H1 (cell line): ENCODE data around the gene RNF32. TPM values are rescaled to one million over a fixed set of nuclear protein-coding genes. Genes with fewer than 3 reads are reported as not detected.

Experiments used
- CTCF ChIA-PET: fragments of 300-600 bp; sonication (Branson Sonifier 250); formaldehyde crosslinking; loops from one replicate; lab custom pipeline; 2021; ENCODE audit not compliant: partially characterized antibody; lab: Charles Lee
- POLR2A ChIA-PET: fragments of 300-600 bp; sonication (Branson Sonifier 250); formaldehyde crosslinking; loops from one replicate; lab custom pipeline; 2021; ENCODE audit warnings: inconsistent platforms; ENCODE audit not compliant: partially characterized antibody; lab: Charles Lee
- DNase-seq, 2 experiments: peaks; one replicate each; pipeline versions ENCODE4 v3.0.0 to v3.0.0-alpha.2; 2010 to 2022; ENCODE audit warnings: low spot score in 2 of 2, low read depth in 1 of 2, mixed read lengths in 1 of 2
- FAIRE-seq: peaks from 2 replicates; lab custom pipeline; 2011; peaks lifted over from hg19 to GRCh38; lab: Jason Lieb, UNC
- H2AFZ ChIP-seq: 2 replicates; pipeline ENCODE4 v1.8.1; 2012; ENCODE audit warnings: low read length, inconsistent platforms
- H2AK5ac ChIP-seq: 2 replicates; pipeline ENCODE4 v1.6.1; 2013; ENCODE audit warnings: low read depth, low read length
- H2BK120ac ChIP-seq: replicated peaks from 2 replicates; pipeline ENCODE3; 2013; ENCODE audit warnings: low read depth, low read length, inconsistent platforms
- H2BK12ac ChIP-seq: 2 replicates; pipeline ENCODE4 v1.6.1; 2013; ENCODE audit warnings: low read depth, low read length
- H2BK15ac ChIP-seq: 2 replicates; pipeline ENCODE4 v1.6.1; 2013; ENCODE audit warnings: low read length
- H2BK20ac ChIP-seq: 2 replicates; pipeline ENCODE4 v1.6.1; 2013; ENCODE audit warnings: low read length
- H2BK5ac ChIP-seq: 2 replicates; pipeline ENCODE4 v1.6.1; 2013; ENCODE audit warnings: low read depth, low read length
- H3K14ac ChIP-seq: 2 replicates; pipeline ENCODE4 v1.6.1; 2013; ENCODE audit warnings: inconsistent platforms; ENCODE audit not compliant: insufficient read length
- H3K18ac ChIP-seq: 2 replicates; pipeline ENCODE4 v1.6.1; 2013; ENCODE audit warnings: low read length; ENCODE audit errors: extremely low read depth
- H3K23ac ChIP-seq: 2 replicates; pipeline ENCODE4 v1.6.1; 2013; ENCODE audit warnings: inconsistent platforms; ENCODE audit not compliant: insufficient read length
- H3K23me2 ChIP-seq: 2 replicates; pipeline ENCODE4 v1.6.1; 2013; ENCODE audit warnings: low read depth, low read length
- H3K27ac ChIP-seq: 2 replicates; pipeline ENCODE4 v1.6.1; 2011; ENCODE audit warnings: low read depth, low read length, inconsistent platforms
- H3K27me3 ChIP-seq, 4 experiments: replicated peaks in 1 of 4; 1 replicate in 1 of 4; 2 replicates in 3 of 4; pipeline versions ENCODE4 v1.6.1 to v1.8.1; 2011 to 2013; ENCODE audit warnings: low read length in 3 of 4, mild to moderate bottlenecking in 3 of 4, inconsistent platforms in 2 of 4, mixed read lengths in 2 of 4, moderate library complexity in 1 of 4; ENCODE audit not compliant: control insufficient read depth in 3 of 4, insufficient read depth in 3 of 4; ENCODE audit errors: extremely low read depth in 1 of 4
- H3K36me3 ChIP-seq, 4 experiments: 2 replicates each; pipeline versions ENCODE4 v1.6.1 to v1.8.1; 2011 to 2013; ENCODE audit warnings: mild to moderate bottlenecking in 4 of 4, low read length in 3 of 4, moderate library complexity in 2 of 4, control low read depth in 1 of 4, inconsistent platforms in 1 of 4; ENCODE audit not compliant: insufficient read depth in 4 of 4, control insufficient read depth in 2 of 4
- H3K4ac ChIP-seq: replicated peaks from 2 replicates; pipeline ENCODE3; 2013; ENCODE audit warnings: low read length, low read depth, mixed read lengths, inconsistent platforms; ENCODE audit not compliant: insufficient read length
- H3K4me1 ChIP-seq, 4 experiments: replicated peaks in 1 of 4; 1 replicate in 1 of 4; 2 replicates in 3 of 4; pipeline versions ENCODE4 v1.6.1 to v1.8.1; 2011 to 2013; ENCODE audit warnings: low read length in 3 of 4, inconsistent platforms in 2 of 4, mixed read lengths in 1 of 4; ENCODE audit not compliant: insufficient read depth in 4 of 4, control insufficient read depth in 3 of 4
- H3K4me2 ChIP-seq, 2 experiments: 2 replicates each; pipeline versions ENCODE4 v1.6.1 to v1.8.1; 2011 to 2013; ENCODE audit warnings: low read depth in 2 of 2, low read length in 2 of 2, control low read depth in 1 of 2, inconsistent platforms in 1 of 2, mild to moderate bottlenecking in 1 of 2; ENCODE audit not compliant: insufficient read depth in 1 of 2
- H3K4me3 ChIP-seq, 4 experiments: fragments of 200-600, 300-600 bp in 1 of 4; sonication (generic), shearing (Covaris generic), sonication (Bioruptor Twin) in 1 of 4; 2 replicates each; pipeline versions ENCODE4 v1.5.1 to v1.8.1; 2011 to 2016; ENCODE audit warnings: low read length in 4 of 4, low read depth in 3 of 4, control low read depth in 2 of 4, inconsistent platforms in 2 of 4, mild to moderate bottlenecking in 2 of 4, mixed read lengths in 1 of 4, moderate library complexity in 1 of 4; ENCODE audit not compliant: insufficient read depth in 2 of 4; ENCODE audit errors: extremely low read depth in 1 of 4
- H3K56ac ChIP-seq: replicated peaks from 2 replicates; pipeline ENCODE3; 2013; ENCODE audit warnings: low read depth, mild to moderate bottlenecking, mixed read lengths, low read length, inconsistent platforms; ENCODE audit not compliant: insufficient read length
- H3K79me1 ChIP-seq: 2 replicates; pipeline ENCODE4 v1.6.1; 2013; ENCODE audit warnings: low read depth, low read length, control low read depth
- H3K79me2 ChIP-seq, 2 experiments: 2 replicates each; pipeline versions ENCODE4 v1.6.1 to v1.8.1; 2012 to 2013; ENCODE audit warnings: low read length in 2 of 2, mild to moderate bottlenecking in 2 of 2, inconsistent platforms in 1 of 2; ENCODE audit not compliant: insufficient read depth in 2 of 2, control insufficient read depth in 1 of 2
- H3K9ac ChIP-seq, 4 experiments: replicated peaks in 1 of 4; 1 replicate in 1 of 4; 2 replicates in 3 of 4; pipeline versions ENCODE4 v1.6.1 to v1.8.1; 2011 to 2013; ENCODE audit warnings: low read depth in 3 of 4, low read length in 3 of 4, control low read depth in 2 of 4, mild to moderate bottlenecking in 2 of 4, moderate library complexity in 2 of 4, inconsistent platforms in 1 of 4; ENCODE audit errors: extremely low read depth in 1 of 4
- H3K9me3 ChIP-seq, 2 experiments: 2 replicates each; pipeline versions ENCODE4 v1.6.1 to v1.8.1; 2012 to 2013; ENCODE audit warnings: mild to moderate bottlenecking in 2 of 2, moderate library complexity in 2 of 2, control low read depth in 1 of 2, inconsistent platforms in 1 of 2, low read depth in 1 of 2, low read length in 1 of 2, mixed read lengths in 1 of 2; ENCODE audit not compliant: insufficient read depth in 2 of 2
- H4K20me1 ChIP-seq, 2 experiments: replicated peaks in 1 of 2; 2 replicates each; pipeline versions ENCODE3 to v1.8.1; 2011 to 2013; ENCODE audit warnings: inconsistent platforms in 2 of 2, low read length in 2 of 2, mild to moderate bottlenecking in 1 of 2; ENCODE audit not compliant: insufficient read depth in 2 of 2, control insufficient read depth in 1 of 2
- H4K5ac ChIP-seq: 2 replicates; pipeline ENCODE4 v1.6.1; 2013; ENCODE audit warnings: low read length, low read depth, mixed read lengths, inconsistent platforms; ENCODE audit not compliant: insufficient read length
- H4K8ac ChIP-seq: 2 replicates; pipeline ENCODE4 v1.8.0; 2013; ENCODE audit warnings: mild to moderate bottlenecking, moderate library complexity, low read length, inconsistent platforms; ENCODE audit not compliant: insufficient read depth; ENCODE audit errors: extremely low read depth
- H4K91ac ChIP-seq: replicated peaks from 2 replicates; pipeline ENCODE3; 2013; ENCODE audit warnings: low read length, mixed read lengths, inconsistent platforms; ENCODE audit not compliant: insufficient read length
- CHD1 ChIP-seq: IDR thresholded peaks from 2 replicates; pipeline ENCODE4 v1.6.1; 2012; ENCODE audit warnings: low read depth, low read length, improper control_type of control experiment
- SUZ12 ChIP-seq: fragments of 200-600 bp; sonication (generic); IDR thresholded peaks from 2 replicates; pipeline ENCODE4 v1.6.1; 2012; ENCODE audit warnings: mild to moderate bottlenecking, inconsistent platforms, low read length, moderate library complexity, mixed read lengths
- WGBS, 2 experiments: shearing (Covaris generic) in 1 of 2; methylation state at CpG; one replicate each; pipeline versions ENCODE4 v1.1.6 to v1.1.7; 2013 to 2015; ENCODE audit warnings: low lambda C conversion rate in 2 of 2, mixed read lengths in 2 of 2, inconsistent platforms in 1 of 2, low coverage in 1 of 2, missing lambda C conversion rate in 1 of 2; ENCODE audit not compliant: insufficient replicate concordance in 2 of 2, insufficient coverage in 1 of 2, insufficient read length in 1 of 2; ENCODE audit errors: extremely low coverage in 1 of 2, missing lambda C conversion rate in 1 of 2; 5-methylcytosine and 5-hydroxymethylcytosine counted together
- polyA plus RNA-seq, 7 experiments: library from polyadenylated mRNA; depleted of rRNA in 3 of 7; stranded (reverse) in 5 of 7; unstranded in 2 of 7; fragments of >200 nt in 5 of 7; fragments of 200-250 nt in 2 of 7; gene quantifications; 1 replicate in 5 of 7; 2 replicates in 1 of 7; 4 replicates in 1 of 7; pipeline versions ENCODE4 v1.2.1 to v1.2.3, GENCODE V29; 2011 to 2013; ENCODE audit warnings: missing spikeins in 2 of 7, mixed read lengths in 2 of 7
- total RNA-seq: library from RNA; stranded (reverse); fragmentation: NEBNext Ultra II Directional; extraction: Animal tissue kit (Norgen Biotek cat#: 25700); gene quantifications from 2 replicates; pipeline ENCODE4 v1.2.1, GENCODE V29; 2021

The RNF32 gene
- total and polyA plus RNA-seq, 2 of the 8 experiments (the other 6 are each of a cell fraction or from before 2014, with no cell fraction given): 0.48 to 1.2 TPM

DNA sequence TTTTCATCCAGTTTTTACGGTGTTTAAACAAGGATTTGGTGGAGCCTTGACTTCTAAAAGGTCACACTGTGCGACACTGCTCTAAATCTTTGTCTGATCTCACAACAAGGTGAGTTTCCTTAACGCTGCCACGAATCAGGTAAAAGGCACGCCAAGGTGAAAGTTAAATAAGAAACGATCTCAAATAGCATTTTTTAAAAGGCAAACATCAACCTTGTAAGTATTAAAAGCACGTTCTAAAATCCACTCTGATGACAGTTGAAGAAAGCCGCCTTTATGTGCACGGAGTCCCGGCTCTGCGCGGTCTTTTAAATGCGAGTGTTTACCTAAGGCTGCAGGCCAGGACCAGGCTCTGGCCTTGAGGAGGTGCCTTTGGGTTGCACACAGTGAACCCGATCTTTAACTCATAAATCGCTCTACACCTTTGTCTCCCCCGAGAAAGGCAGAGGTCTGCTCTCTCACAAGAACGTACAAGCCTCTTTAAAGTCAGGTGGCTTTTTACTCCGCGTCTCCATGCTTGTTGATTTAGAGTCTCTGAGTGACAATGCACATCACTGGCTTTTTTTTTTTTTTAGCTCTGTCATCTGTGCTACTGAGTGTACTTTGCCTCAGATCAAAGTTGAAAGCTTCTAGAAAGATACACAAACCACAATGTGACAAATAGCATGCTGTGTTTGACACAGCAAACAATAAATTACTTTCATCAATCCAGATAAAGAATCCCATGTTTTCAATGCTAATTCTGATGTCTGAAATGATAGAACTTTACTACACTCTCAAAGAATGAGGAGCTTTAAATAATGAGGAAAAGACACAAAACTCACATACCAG is 25.9 kb upstream of the RNF32 start:
- Histone ChIP-seq H3K4ac (no peak overlapping the region), H3K56ac (no peak overlapping the region), H2AFZ (no peak overlapping the region), H3K9me3 (no peaks in the 10 kb centered on the region), H3K9ac (no peak overlapping the region), H3K27me3 (peaks cover 0 to 22% (median 11%) of the 10 kb centered on the region in 4 experiments; a peak in 5 of 7 replicates), H3K23me2 (peaks cover 4% of the 10 kb centered on the region; the same call in 1 of the 2 replicates), H3K18ac (no peak overlapping the region), H3K4me2 (no peak overlapping the region), H3K4me3 (no peak overlapping the region), H2BK15ac (no peak overlapping the region), H4K20me1 (no peaks in the 10 kb centered on the region), H3K36me3 (no peaks in the 10 kb centered on the region), H3K4me1 (peaks cover 4 to 17% (median 10%) of the 10 kb centered on the region in 4 experiments), H3K23ac (no peak overlapping the region), H2BK12ac (no peak overlapping the region), H3K79me2 (no peaks in the 10 kb centered on the region), H4K8ac (no peak overlapping the region), H3K14ac (no peak overlapping the region), H2BK5ac (no peak overlapping the region), H4K5ac (no peak overlapping the region), H4K91ac (no peak overlapping the region), H2BK20ac (no peak overlapping the region), H2AK5ac (no peak overlapping the region), H2BK120ac (no peak overlapping the region), H3K27ac (no peak overlapping the region), H3K79me1 (no peaks in the 10 kb centered on the region)
- FAIRE-seq (no peak), DNase-seq (no peak)
- ChIA-PET CTCF (interaction anchor here (1.4 kb wide), 1 partner anchor 11 kb away, joined by 3 read pairs; no protein-coding TSS in a partner anchor), POLR2A (no interaction called here)
- no peak for TF ChIP-seq CHD1
- TF ChIP-seq SUZ12: no peak
- WGBS, 2 experiments: 89% methylated on average over 19 of the region's 19 CpGs; no CpG with 5 or more reads in 1 of the 2 experiments
